Colonic mucosa (tissue), 4 donors: Measurements from ENCODE around the gene KRT85. TPM values are rescaled to one million over a fixed set of nuclear protein-coding genes. Genes with fewer than 3 reads are reported as not detected.
"Not testable (repeated sequence)": the region's sequence is repeated elsewhere in the genome, so short reads cannot be mapped to it uniquely, and the experiment has no call there.

ENCODE experiments used
- DNase-seq: peaks from one replicate; pipeline ENCODE4 v3.0.0-alpha.2; 2020
- H3K27ac ChIP-seq: fragments of 200-600 bp; one replicate; pipeline ENCODE4 v1.8.0; 2021
- H3K27me3 ChIP-seq: fragments of 200-600 bp; one replicate; pipeline ENCODE4 v1.8.0; 2021
- H3K36me3 ChIP-seq: fragments of 200-600 bp; one replicate; pipeline ENCODE4 v1.8.0; 2021
- H3K4me1 ChIP-seq: fragments of 200-600 bp; one replicate; pipeline ENCODE4 v1.8.0; 2021; ENCODE audit warnings: mild to moderate bottlenecking
- H3K4me3 ChIP-seq: fragments of 200-600 bp; one replicate; pipeline ENCODE4 v1.8.0; 2021
- H3K9ac ChIP-seq, 2 donors: one replicate each; pipeline ENCODE4 v1.7.0; 2013; ENCODE audit warnings: control low read depth in 2 of 2, low read depth in 2 of 2, low read length in 2 of 2
- H3K9me3 ChIP-seq: fragments of 200-600 bp; one replicate; pipeline ENCODE4 v1.8.0; 2021
- intact Hi-C: fragments of 100-400 bp; cut with DNase I; formaldehyde crosslinking; loops from one replicate; pipeline ENCODE4 v1.14.1; 2022
- total RNA-seq, 2 donors: library from RNA; stranded (reverse); fragmentation: NEBNext Ultra II Directional in 1 of 2; extraction: Animal tissue kit (Norgen Biotek cat#: 25700) in 1 of 2; gene quantifications; one replicate each; pipeline ENCODE4 v1.2.1, GENCODE V29; 2021
- TF ChIP-seq, protein P1 (sequence below): fragments of 200-600 bp; IDR thresholded peaks from one replicate; pipeline ENCODE4 v1.8.0; 2022; ENCODE audit warnings: antibody characterized with exemption, mild to moderate bottlenecking
- donor health status: healthy.
- donor health status: DM: no; HTN: no; CAD: no.
- donor health status: DM: no; HTN: no; CAD: no.

The KRT85 gene
- total RNA-seq, 2 donors from 2014 or later = not detected

DNA sequence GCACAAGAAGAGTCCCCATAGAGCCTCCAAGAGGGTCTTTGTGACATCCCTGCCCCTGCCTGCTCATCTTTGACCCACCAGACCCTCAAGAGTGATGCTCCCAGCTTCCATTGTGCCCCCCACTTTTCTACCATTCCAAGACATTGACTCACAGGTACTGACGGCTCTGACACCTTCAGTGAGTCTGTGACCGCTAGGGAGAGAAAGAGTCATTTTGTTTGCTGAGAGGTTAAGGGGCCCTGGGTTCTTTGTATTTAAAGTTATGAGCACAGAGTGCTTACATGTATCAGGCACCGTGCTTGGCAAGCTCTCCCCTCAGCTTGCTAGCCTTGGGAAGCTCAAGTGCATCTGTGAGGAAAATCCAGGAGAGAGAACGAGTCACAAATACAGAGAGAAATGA is 45.9 kb upstream of the KRT85 start:
- no peaks in the 10 kb centered on the region for H3K36me3 ChIP-seq
- H3K4me3 ChIP-seq = no peak overlapping the region
- intact Hi-C loops = no loop called here
- no peak overlapping the region for H3K27ac ChIP-seq
- no peak overlapping the region for H3K9ac ChIP-seq
- DNase-seq = no peak
- H3K4me1 ChIP-seq = no peaks in the 10 kb centered on the region
- H3K27me3 ChIP-seq = no peaks in the 10 kb centered on the region
- H3K9me3 ChIP-seq = no peaks in the 10 kb centered on the region
- TF ChIP-seq, protein P1, sequence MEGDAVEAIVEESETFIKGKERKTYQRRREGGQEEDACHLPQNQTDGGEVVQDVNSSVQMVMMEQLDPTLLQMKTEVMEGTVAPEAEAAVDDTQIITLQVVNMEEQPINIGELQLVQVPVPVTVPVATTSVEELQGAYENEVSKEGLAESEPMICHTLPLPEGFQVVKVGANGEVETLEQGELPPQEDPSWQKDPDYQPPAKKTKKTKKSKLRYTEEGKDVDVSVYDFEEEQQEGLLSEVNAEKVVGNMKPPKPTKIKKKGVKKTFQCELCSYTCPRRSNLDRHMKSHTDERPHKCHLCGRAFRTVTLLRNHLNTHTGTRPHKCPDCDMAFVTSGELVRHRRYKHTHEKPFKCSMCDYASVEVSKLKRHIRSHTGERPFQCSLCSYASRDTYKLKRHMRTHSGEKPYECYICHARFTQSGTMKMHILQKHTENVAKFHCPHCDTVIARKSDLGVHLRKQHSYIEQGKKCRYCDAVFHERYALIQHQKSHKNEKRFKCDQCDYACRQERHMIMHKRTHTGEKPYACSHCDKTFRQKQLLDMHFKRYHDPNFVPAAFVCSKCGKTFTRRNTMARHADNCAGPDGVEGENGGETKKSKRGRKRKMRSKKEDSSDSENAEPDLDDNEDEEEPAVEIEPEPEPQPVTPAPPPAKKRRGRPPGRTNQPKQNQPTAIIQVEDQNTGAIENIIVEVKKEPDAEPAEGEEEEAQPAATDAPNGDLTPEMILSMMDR = no peak

DNA sequence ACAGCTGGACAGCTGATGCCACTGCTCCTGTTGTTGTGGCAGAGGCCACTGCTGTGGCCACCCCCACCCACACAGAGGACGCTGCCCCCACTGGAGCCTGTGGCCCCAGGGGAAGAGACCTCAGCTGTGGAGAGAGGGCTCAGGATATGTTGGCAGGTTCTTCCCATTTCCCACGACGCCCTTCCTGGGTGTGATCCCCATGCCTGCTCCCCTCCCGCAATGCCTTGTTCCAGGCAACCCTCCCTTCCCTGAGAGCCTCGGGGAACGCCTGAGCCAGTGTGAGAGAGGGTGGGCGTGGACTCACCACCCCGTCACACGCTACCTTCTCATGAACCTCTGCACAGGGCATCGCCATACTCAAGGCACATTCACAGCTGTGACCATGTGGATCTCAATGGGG is 44.5 kb upstream of the KRT85 start:
- TF ChIP-seq, protein P1 = no peak
- intact Hi-C loops = no loop called here
- no peaks in the 10 kb centered on the region for H3K36me3 ChIP-seq
- H3K9ac ChIP-seq = no peak overlapping the region
- no peaks in the 10 kb centered on the region for H3K9me3 ChIP-seq
- DNase-seq = no peak
- H3K4me1 ChIP-seq = no peaks in the 10 kb centered on the region
- H3K27me3 ChIP-seq = no peaks in the 10 kb centered on the region
- H3K27ac ChIP-seq = no peak overlapping the region
- no peak overlapping the region for H3K4me3 ChIP-seq

DNA sequence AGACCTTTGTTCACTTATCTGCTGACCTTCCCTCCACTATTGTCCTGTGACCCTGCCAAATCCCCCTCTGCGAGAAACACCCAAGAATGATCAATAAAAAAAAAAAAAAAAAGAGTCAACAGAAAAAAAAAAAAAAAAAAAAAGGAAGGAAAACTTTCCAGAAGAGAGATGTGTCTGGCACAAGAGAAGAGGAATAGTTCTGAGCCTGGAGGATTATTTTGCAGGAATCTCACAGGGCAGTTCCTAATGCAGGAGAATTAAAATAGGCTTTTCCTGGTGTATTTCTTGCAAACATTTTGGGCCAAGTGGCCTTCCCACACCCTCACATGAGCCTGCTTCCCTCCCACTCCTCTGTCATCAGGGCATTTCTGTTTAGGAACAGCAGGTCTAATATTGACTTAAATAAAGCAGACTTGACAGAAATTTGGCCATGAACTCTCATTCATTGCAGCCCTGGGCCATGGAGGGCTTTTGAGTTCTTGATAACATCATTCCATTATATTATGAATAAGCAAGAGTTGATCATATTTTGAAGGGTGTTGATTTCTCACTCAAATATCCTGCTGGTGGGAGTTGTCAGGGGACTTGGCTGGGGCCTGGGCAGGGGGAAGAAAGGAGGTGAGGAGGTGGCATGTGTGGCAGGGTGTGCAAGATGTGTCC is 43.4 kb upstream of the KRT85 start:
- H3K27ac ChIP-seq, intact Hi-C loops, H3K9me3 ChIP-seq, DNase-seq, H3K9ac ChIP-seq, H3K4me3 ChIP-seq, H3K36me3 ChIP-seq, H3K27me3 ChIP-seq, H3K4me1 ChIP-seq: not testable (repeated sequence)

DNA sequence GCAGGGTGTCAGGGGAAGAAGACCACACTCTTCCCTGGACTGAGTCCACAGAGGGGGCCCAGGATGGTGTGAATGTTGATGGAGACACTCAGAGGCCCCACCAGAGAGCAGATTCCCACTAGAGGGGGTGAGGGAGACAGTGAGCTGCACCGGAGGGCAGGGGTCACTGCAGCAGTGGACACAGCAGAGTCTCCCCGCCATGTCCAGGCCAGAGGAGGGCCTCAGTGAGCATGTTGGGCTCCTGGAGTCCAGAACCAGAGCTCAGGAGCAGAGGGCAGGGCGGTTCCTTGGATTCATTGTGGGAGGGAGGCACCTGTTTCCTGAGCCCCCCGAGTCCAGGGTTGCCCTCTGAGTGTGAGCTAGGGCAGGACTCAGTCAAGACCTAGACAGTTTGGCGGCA is 40.6 kb upstream of the KRT85 start:
- no peak overlapping the region for H3K4me3 ChIP-seq
- no peak overlapping the region for H3K9ac ChIP-seq
- intact Hi-C loops = no loop called here
- H3K9me3 ChIP-seq = no peaks in the 10 kb centered on the region
- no peak overlapping the region for H3K27ac ChIP-seq
- H3K36me3 ChIP-seq = no peaks in the 10 kb centered on the region
- no peaks in the 10 kb centered on the region for H3K4me1 ChIP-seq
- TF ChIP-seq, protein P1 = no peak
- H3K27me3 ChIP-seq = no peaks in the 10 kb centered on the region
- DNase-seq = no peak

DNA sequence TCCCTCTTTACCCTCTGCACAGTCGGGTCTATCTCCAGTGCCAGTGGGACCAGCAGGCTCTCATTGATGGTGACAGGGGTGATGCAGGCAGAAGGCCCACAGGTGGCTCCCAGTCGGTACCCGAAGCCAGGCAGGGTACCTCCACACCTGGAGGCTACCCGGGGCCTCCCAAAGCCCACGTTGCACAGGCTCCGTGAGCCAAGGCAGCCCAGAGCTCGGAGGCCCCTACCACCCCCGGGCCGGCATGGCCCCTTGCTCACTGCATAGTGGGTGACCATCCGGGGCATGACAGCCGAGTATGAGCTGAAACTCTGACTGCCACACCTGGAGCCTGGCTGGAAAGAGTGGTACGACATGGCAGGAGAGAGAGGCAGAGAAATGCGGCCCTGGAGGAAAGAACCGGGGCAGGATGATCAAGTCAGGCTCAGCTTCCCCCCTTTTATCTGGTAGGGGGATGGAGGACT is 38.7 kb upstream of the KRT85 start, which contains the start of gene KRT82:
KRT82 (minus strand) TSS at position 414 of the 464 bp plus-strand sequence; CDS start at position 356, 58 bp downstream.
- intact Hi-C loops = no loop called here
- H3K9me3 ChIP-seq = no peaks in the 10 kb centered on the region
- TF ChIP-seq, protein P1 = no peak

DNA sequence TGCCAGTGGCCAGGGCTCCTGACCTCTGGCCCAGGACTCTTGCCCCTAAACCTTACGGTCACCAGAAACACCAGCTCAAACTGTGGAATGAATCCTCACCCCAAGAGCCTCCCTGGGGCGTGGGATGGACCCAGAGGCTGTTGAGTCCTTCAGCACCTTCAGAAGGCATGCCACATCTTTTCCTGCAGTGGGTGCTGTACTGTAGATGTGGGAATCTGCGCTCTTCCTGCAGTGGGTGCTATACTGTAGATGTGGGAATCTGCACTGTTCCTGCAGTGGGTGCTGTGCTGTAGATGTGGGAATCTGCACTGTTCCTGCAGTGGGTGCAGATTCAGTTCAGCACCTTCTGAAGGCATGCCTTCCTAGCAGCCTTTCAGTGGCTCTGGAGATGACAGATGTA is 37.7 kb upstream of the KRT85 start:
- H3K27me3 ChIP-seq = no peaks in the 10 kb centered on the region
- no peaks in the 10 kb centered on the region for H3K36me3 ChIP-seq
- H3K4me1 ChIP-seq = no peaks in the 10 kb centered on the region
- no peak overlapping the region for H3K9ac ChIP-seq
- no peak for DNase-seq
- no peak overlapping the region for H3K4me3 ChIP-seq
- no peaks in the 10 kb centered on the region for H3K9me3 ChIP-seq
- intact Hi-C loops = no loop called here
- no peak overlapping the region for H3K27ac ChIP-seq
- TF ChIP-seq, protein P1 = no peak

More for the DNA sequence above, 38.7 kb upstream of the KRT85 start, which contains the start of gene KRT82:
- Histone ChIP-seq H3K4me1 (no peaks in the 10 kb centered on the region), H3K36me3 (no peaks in the 10 kb centered on the region), H3K9ac (no peak within 1 kb of the TSS), H3K4me3 (no peak within 1 kb of the TSS), H3K27me3 (no peaks in the 10 kb centered on the region), H3K27ac (no peak within 1 kb of the TSS)
- DNase-seq = no peak
